NCI-H526 (cell line): ENCODE measurements around the gene LENEP.
A peak's percentile ranks its signal among the peaks of the same experiment; 100 is the strongest.

Experiments used
- DNase-seq, 2 experiments: peaks; one replicate each; lab custom pipeline; 2025; lab: John Stamatoyannopoulos, UW

The LENEP gene

GRCh38 chr1:154998818-154999570 lies 5.6 kb downstream of the LENEP start:
- DNase-seq = peak; percentile 97 to 98

DNA sequence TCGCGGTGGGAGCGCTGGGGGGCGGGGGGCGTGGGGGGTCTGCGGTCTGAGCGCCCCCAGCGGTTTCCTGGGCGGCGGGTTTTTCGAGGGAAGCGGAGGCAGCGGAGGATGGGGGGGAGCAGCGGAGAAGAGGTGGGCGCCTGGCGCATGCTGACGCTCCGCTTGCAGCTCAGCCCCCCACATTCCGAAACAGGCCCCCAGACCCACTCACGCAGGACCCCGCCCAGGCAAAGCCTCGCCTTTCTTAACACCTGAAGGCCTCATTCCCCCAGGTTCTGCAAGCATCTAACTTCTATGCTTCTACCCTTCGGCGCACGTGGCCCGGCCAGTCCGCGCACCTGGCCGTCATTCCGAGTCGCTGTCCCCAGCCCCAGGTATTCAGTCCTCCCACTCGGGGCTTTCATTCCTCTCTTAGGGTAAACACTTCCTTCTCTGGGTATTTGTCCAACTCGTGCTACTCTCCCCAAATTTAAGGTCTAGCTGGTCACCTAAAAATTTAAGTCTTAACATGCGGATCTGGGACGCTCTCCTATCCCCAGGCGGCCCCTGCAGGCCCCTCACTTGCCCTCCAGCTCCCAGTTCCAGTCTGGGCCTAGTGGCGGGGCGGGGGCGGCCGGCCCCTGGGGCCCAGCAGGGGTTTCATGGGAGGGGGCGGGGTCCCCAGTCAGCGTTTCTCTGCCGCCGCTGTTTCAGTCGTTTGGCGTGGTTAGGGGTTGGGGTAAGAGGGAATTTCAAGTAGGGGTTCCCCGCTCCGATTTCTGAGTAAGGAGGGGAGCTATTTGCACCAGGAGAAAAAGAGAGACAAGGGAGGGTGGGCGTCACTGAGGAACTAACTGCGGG lies 6.4 kb downstream of the LENEP start:
- peak; percentile 83 to 95 for DNase-seq

- no peak for DNase-seq
Measured at GRCh38 chr1:155000411-155000725, 7.0 kb downstream of the LENEP start.

- DNase-seq = peak; percentile 98 to 100
Measured at GRCh38 chr1:155000726-155001424, 7.5 kb downstream of the LENEP start.

DNA sequence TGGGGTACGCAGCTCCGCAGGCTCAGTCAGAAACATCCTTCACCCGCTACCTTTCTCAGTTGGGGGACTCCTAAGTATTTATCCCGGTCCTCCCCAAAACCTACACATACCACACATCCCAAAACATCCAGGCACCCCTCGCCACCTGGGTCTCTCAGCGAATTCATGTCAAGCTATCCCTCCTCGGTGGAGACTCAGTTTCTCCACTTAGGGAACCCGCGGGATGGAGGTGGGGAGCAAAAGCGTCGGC lies 8.0 kb downstream of the LENEP start:
- DNase-seq = peak in 1 of 2 experiments; percentile 95

DNA sequence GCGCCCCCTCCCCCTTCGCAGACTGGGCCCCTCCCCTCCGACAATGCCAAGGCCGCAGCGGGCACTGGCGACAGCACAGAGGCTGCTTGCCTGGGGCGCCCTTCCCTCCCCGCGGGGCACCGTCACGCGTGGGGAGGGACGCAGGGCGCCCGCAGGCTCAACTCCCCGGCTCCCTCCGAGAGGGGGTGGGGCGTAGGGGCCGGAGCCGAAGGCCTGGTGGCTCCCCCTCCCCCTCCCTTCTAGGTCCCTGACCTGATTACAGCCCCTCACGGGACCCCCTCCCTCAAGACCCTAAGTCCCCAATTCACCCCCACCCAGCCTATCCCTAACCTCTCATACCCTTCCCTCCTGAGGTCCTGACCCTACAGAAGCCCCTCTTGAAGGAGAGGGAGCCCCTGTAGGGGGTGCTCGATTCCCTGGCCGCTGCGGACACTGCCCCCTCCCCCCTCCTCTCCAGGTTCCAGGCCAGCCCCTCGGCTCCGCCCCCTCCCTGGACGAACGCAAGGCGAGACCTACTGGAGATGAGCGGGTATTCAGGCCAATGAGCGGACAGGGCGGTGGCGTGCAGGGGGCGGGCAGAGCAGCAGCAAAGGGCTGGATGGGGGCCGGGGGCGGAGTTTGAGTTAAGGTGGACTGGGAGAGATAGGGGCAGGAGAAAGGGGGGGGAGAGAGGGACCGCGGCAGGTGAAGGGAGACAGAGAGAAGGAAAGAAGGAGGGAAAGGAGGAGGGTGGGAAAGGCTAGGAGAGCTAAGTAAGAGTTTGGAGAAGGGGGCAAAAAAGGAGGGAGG lies 8.5 kb downstream of the LENEP start:
- DNase-seq = peak; percentile 100

DNA sequence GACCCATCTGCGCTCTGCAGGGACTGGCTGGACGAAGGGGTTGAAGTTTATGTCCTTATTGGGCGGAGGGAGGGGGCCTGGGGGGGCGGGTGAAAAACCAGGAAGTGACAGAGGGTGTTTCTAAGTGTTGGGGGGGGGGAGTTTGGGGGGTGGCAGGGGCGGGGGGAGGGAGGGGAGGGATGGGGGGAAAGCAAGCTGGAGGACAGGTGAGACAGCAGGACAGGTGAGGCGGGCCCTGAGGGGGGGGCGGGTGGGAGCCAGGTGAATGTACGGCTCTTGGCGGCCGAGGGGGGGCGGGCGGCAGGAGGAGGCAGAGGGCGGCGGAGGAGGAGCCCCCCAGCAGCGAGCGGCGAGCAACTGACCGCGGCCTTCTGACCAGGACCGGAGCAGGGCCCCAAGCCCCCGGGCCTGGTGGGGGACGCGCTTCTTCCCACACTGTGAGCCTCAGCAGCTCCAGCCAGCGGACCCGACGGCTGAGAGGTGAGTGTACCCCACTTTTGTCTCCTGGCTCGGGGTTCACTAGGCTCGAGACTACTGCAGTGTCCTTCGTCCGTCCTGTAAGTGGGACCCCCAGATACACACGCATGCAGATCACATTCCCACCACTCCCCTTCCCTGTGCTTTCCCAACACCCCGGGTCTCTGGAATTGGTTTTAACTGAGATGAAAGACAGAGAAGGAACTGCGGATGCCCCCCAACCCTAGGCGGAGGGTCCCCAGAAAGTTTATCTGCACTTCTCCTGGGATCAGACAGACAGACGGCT lies 9.3 kb downstream of the LENEP start, which contains the start of gene ZBTB7B:
Gene ZBTB7B, plus strand, starts transcription at position 339 of the 763 bp plus-strand sequence. CDS start 11,859 bp downstream, outside the sequence.
- DNase-seq = peak; percentile 66 to 79

DNA sequence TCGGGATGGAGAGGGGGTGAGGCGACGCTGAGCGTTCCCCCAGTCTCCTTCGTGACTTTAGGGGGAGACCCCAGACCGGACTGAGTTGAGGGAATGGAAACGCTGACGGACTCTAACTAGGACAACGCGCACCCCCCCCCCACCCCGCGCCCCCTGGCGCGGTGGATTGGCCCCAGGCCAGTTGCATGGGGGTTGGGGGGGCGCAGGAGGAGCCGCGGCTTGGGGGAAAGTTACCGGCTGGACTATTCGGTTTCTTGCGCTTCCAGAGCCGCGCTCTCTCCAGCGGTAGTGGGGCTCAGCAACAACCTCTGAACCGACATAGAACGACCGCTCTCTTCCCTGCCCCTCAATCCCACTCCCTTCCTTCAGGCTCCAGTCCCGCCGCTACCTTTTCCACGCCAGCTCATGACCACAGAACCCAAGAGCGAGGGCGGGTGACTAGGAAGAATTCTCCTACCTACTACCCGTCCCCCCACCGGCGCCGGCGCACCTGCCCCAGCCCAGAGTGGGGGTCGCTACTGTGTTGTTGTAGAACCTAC lies 9.9 kb downstream of the LENEP start:
- peak; percentile 63 to 79 for DNase-seq

DNA sequence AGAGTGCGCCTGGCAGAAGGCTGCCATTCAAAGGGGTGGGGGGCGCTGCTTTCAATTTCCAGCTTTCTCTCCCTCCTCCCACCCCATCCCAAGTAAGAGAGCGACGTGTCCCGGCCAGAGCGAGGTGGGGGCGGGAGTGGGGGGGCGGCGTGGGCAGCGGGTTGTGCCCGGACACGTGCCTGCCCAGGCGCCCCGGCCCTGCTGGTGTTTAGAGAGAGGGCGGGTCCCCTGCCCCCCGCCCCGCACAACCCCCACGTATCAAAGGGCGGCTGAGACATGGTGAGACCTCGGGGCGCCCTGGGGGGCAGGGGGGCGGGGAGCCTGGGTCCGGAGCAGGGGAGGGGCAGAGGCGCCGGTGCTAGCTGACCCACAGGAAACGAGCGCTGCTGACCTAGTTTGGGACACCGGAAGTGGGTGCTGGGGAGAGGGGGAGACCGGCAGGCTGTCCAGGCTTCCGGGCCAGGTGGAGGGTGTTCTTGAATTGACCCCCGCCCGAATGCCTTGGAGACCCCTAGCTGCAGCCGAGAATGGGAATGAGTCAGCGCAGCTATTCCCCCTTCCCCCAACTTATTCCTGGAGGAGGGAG lies 10.5 kb downstream of the LENEP start:
- peak; percentile 48 to 77 for DNase-seq

DNA sequence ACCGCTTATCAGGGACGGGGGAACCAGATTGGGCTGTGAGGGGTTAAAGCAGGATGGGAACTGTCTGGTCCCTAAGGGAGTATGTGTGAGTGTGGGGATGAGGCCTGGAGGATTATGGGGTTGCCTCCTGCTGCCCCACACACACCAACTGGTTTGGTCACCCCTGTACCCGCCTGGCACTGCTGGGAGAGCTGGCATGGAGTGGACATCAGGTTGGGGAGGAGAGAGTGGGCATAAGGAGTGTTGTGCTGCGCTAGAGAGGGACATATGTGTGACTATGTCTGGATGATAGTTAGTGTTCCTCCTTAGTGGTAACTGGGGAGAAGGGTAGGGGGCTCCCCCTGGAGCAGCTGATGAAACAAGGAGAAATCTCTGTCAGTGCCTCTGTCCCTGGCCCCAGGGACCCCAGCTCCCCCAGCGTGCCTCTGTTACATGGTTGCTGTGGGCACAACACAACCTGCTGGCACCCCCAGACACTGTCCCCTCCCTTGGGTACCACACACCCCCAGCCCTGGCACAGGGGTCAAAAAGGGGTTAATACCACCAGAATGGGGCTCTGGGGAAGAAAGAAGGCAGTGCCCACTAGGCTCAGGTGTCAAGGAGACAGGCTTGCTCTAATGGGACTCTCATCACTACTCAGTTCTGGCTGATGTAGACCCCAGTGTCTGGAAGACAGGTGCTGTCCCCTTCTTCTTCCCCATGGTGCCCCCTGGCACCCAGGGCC lies 11.1 kb downstream of the LENEP start:
- peak in 1 of 2 experiments; percentile 75 for DNase-seq

DNA sequence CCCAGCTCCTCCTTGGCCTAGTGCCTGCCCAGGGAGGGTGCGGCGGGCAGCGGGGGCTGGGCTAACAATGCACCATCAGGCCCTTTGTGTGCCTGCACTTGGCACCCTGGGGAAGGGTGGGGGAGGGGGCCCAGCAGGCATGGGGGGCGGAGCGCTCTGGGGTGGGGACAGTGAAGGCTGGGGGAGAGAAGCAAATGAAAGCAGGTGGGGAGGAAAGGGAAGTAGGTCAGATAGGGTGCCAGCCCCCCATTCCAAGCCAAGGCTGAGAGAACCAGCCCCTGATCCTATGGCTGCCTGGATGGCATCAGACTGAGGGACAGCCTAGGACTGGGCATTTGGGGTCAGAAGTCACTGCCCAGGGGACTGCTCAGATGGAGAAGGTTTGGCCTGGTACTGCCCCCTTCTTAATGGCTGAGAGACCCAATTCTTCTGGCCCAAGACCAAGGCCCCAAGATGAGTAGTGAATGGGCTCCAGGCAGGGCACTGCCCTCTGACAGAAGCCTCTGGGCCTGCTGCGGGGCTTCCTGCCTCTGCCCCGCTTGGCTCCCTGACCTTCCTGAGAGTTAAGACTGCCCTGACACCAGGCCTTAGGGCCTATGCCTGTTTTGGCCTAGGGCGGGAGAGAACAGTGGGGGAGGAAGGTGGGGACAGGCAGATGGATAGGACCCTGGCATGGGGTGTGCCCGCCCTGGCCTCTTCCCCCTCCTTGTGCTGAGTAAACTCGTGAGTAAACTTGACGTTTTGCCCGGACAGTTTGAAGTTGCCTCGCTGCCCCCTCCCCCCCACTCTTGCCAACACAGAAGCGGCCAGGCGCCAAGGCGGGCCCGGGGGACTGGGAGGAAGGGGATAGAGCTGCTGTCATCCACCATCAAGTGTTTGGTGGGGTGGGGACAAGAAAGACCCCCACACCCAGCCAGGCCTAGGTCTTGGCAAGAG lies 12.0 kb downstream of the LENEP start:
- DNase-seq = no peak

DNA sequence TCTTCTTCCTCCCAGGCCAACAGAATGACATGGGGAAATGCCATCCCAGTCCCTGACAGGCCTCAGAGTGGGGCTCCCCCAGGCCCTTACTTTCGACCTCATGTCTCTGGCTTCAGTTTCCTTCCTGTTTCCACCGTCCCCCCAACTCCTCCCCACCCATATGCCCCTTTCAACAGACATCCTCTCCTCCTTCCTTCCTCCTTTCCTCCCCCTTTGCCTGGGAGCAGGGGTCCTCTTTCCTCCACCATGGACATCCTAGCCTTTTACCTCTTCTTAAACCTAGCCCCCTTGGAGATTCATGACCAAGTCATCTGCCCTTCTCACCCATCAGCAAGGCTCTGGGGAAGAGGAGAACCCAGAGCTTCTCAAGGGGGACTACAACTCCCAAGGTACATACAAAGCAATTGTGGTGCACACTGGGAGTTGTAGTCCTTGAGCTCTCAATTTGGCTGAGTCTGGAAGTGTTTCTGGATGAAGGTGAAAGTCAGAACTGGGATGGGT lies 13.3 kb downstream of the LENEP start:
- DNase-seq = peak in 1 of 2 experiments; percentile 63

DNA sequence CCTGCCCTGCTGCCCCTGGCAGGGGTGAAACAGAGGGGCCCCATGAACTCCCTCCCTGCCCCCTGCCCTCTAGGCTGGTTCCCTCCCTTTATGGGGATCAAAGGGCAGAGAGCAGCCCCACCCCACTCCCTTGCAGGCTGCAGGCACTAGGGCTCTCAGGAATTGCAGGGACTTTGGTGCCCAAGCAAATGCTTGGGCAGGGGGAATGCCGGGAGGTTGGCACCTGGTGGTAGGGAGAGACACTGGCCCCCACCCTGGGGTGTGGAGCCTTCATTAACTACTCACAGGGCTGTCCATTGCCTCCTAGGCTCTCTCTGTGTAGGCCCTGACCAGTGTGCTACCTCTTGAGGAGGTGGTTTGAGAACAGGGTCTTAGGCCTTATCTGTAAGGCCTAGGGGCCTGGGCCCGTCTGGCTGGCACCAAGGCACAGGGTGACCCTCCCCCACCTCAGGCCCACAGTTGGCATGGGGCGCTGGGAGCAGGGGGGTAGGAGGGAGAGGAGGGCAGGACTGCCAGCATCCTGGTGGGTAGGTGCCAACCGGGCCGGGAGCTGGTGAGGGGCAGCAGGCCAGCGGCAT lies 14.0 kb downstream of the LENEP start:
- DNase-seq = no peak

- DNase-seq = no peak
Measured at GRCh38 chr1:155008015-155008941, 14.9 kb downstream of the LENEP start.

DNA sequence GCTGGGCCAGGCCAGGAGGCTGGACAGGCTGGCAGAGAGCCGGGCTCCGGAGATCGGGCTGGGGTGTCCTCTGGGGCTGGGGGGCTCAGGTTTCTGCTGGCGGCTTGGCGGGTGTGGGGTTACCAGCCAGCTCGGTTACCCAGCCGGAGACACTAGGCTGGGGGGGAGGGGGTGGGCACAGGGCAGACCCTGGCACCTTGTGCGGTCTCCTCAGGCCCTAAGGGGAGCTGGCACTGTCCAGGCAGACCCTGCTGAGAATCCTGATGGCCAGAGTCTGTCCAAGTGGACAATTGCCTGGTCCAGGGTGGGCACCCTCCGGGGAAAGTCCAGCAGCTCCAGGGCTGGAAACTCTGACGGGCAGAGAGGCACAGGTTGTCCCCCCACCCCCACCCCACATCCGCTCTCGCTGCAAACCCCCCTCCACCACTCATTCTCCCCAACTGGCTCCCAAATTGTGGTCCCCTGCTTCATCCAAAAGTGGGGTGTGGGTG lies 15.9 kb downstream of the LENEP start:
- DNase-seq = no peak

DNA sequence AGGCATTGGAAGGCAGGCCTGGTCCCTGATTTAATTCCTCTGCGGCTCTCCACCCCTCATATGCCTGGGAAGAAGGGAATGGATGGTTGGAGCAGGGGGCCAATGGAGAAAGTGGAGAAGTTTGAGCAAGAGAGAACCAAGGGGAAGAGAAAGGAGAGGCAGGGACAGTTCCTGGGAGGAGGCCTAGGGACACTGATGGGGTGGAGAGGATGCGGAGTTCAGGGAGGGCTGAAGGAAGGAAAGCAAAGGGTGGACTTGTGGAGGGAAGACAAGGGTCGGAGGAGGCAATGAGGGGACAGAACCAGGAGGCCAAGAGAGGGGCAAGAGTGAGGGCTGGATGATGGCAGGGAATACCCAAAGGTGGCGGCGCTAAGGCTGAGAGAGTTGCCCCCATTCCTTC lies 16.4 kb downstream of the LENEP start:
- no peak for DNase-seq
